NCI-H146 treated with DMSO at 0.1 percent for 48 hours (cell line): Measurements from ENCODE around the gene TGFBR3.

Experiments used
- DNase-seq: peaks from one replicate; lab custom pipeline; 2025; ENCODE audit not compliant: unreplicated experiment; lab: John Stamatoyannopoulos, UW

Gene TGFBR3

GRCh38 chr1:91827459-91828321, 58.3 kb downstream of the TGFBR3 start:
- no peak for DNase-seq

GRCh38 chr1:91827087-91827458, 58.9 kb downstream of the TGFBR3 start:
- no peak for DNase-seq

GRCh38 chr1:91826649-91827048, 59.3 kb downstream of the TGFBR3 start:
- no peak for DNase-seq

DNA sequence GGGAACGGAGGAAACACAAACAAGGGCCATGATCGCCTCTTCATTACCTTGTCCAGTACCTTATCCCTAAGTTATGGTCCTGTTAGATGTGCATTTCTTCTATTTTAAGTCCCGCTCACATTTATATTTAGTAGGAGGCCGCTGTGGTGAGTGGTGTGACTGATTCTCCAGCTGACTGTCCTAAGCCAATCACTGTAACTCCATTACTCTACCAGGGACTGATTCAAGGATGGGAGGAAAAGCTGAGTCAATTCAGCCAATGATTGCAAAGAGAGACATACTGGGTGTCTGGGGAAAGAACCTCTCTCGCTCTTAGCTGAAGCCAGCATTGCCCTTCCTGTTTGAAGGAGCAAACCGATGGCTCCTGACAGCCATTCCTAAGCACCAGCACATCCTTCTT, 59.7 kb downstream of the TGFBR3 start:
- DNase-seq, result no peak

DNA sequence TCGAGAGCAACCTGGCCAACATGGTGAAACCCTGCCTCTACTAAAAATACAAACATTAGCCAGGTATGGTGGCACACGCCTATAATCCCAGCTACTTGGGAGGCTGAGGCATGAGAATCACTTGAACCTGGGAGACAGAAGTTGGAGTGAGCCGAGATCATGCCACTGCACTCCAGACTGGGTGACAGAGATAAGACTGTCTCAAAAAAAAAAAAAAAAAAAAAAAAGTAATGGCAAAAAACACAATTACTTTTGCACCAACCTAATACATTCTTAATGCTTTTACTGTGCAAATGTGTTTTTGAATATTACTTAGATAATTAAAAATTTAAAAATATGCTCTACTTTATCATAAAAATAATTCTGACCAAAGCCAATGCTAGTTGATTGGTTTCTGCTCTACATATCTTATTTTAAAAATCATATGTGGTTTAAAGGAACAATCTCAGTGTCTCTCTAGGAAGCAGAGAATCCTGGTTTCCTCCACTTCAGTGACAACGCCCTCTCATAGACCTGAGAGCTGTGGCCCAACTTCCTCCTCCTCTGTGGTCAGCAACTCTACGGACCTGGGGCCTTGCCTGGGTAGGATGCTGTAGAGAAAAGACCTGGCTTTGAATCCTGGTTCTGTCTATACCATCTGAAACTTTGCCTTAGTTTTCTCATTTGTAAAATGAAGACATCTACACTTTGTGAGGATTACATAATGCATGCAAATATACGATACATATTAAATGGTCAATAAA, 64.7 kb downstream of the TGFBR3 start:
- no peak for DNase-seq

GRCh38 chr1:91819038-91819788, 66.7 kb downstream of the TGFBR3 start:
- DNase-seq, result no peak

GRCh38 chr1:91818713-91818975, 67.3 kb downstream of the TGFBR3 start:
- DNase-seq, result no peak

DNA sequence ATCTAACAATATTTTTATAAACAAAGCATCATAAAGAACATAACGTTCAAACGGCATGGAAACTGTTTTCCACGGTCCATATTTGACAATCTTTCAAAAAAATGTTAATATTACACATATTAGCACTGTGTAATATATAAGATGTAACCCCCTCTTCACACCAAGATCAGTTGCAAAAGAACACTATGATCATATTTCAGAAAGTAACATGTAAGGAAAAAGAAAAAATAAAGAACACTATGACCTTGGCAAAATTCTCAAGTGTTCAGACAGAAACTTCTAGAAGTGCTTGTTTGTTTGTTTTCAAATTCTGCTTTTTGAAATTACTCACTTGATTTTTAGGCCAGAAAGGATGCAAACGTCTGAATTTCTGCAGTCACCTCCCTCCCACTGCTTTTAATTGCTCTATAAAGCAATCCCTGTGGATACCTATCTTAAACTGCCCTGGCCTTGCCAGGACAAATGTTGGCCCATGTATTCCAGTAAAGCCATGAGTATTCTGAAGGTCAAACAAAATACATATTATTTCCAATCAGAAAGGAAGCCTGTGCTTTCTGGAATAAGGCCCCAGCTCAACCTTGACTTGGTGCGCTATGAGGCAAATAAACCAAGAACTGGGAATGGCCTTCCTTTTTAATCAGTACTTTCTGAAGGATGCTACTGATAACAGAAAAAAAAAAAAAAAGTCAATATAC, 68.6 kb downstream of the TGFBR3 start:
- DNase-seq, result no peak

DNA sequence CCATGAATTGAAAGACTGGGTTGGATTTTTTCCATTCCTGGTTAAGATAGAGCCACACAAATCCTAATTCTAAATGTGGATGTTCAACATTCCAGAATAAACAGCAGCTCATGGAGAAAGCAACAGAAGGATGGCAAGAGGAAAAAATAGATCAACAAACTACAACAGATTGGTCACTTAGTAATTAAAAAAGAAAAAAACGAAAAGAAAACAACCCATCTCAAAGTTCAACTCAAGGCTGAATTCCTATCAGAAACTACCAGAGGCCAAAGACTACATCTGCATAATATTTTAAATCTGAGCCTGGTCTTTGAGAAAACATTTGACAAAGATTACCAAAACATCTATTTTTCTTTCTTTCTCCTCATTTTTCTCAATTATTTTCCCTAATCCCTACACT, 69.9 kb downstream of the TGFBR3 start:
- no peak for DNase-seq

GRCh38 chr1:91814448-91814847, 71.5 kb downstream of the TGFBR3 start:
- no peak for DNase-seq

GRCh38 chr1:91813813-91814212, 72.1 kb downstream of the TGFBR3 start:
- no peak for DNase-seq

- DNase-seq, result no peak
Measured at GRCh38 chr1:91811363-91812025, 74.5 kb downstream of the TGFBR3 start.

DNA sequence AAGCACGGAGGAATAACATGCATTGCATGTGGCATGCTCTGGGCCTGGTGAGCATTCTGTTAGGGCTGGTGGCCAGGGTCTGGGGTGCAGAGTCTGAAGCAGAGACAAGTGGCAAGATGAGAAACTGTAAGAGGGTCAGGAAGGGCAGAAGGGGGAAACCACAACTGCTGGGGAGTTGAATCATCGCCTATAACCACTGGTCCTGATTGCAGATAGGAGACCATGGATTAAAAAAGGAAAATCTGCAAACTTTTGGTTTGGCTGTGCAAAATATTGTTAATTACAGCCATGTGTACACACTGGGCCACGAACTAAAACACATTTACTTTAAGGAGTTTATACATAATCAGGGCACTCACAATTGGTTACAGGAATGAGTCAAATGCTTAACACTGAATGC, 76.6 kb downstream of the TGFBR3 start:
- no peak for DNase-seq

GRCh38 chr1:91807921-91808620, 77.9 kb downstream of the TGFBR3 start:
- no peak for DNase-seq

- DNase-seq, result no peak
Measured at GRCh38 chr1:91806769-91807700, 78.9 kb downstream of the TGFBR3 start.

GRCh38 chr1:91806181-91806768, 79.7 kb downstream of the TGFBR3 start:
- no peak for DNase-seq

DNA sequence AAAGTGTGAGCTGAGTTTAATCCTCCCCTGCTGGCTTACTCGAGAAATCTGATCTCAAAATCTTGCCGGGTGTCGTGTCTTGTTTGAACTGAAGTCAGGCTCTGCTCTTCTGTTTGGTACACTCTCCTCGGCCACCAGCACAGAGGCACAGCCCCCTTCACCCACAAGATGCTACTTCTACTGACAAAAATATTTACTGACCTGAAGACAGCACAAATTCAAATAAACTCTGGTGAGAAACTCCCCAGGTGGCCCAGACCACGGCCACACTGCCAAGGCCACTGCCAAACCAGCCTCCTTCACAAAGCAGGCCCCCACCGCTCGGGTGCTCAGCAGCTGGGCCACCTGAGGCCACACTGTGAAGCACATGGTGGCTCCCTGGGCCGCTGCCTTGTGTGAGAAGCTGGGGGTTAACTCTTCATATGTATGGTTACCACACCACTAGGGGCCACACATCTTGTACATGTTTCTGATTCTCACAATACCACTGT, 80.6 kb downstream of the TGFBR3 start:
- no peak for DNase-seq

- no peak for DNase-seq
Measured at GRCh38 chr1:91804546-91805023, 81.4 kb downstream of the TGFBR3 start.
